Neural cell (in vitro differentiated cells): ENCODE data around the gene SPATA31D3. TPM values are rescaled to one million over a fixed set of nuclear protein-coding genes. Genes with fewer than 3 reads are reported as not detected.
"Not testable (repeated sequence)": the region's sequence is repeated elsewhere in the genome, so short reads cannot be mapped to it uniquely, and the experiment has no call there.

Experiments
- H2AFZ ChIP-seq: fragments of 200-600, 300-800 bp; sonication (generic), shearing (Covaris generic); 2 replicates; pipeline ENCODE4 v1.6.0; 2014; ENCODE audit warnings: low read depth, mild to moderate bottlenecking, antibody characterized with exemption, low read length, moderate library complexity
- H3F3A ChIP-seq: fragments of 200-600 bp; shearing (Covaris generic); 2 replicates; pipeline ENCODE4 v1.6.1; 2016; ENCODE audit warnings: mild to moderate bottlenecking, moderate library complexity, mixed read lengths, antibody characterized with exemption, low read length; ENCODE audit not compliant: insufficient read depth, poor library complexity, severe bottlenecking
- H3K27ac ChIP-seq: fragments of 200-600, 300-800 bp; sonication (generic), shearing (Covaris generic); 2 replicates; pipeline ENCODE4 v1.5.1; 2014; ENCODE audit warnings: mild to moderate bottlenecking, low read length, moderate library complexity
- H3K27me3 ChIP-seq: fragments of 300-800, 200-600 bp; sonication (generic), shearing (Covaris generic); 2 replicates; pipeline ENCODE4 v1.6.0; 2014; ENCODE audit warnings: mild to moderate bottlenecking, low read depth, low read length, moderate library complexity; ENCODE audit not compliant: insufficient read depth
- H3K36me3 ChIP-seq: fragments of 300-800, 200-600 bp; sonication (generic), shearing (Covaris generic); 2 replicates; pipeline ENCODE4 v1.5.1; 2014; ENCODE audit warnings: mild to moderate bottlenecking, antibody characterized with exemption, low read length, moderate library complexity; ENCODE audit not compliant: insufficient read depth
- H3K4me2 ChIP-seq: fragments of 300-800, 200-600 bp; sonication (generic), shearing (Covaris generic); 2 replicates; pipeline ENCODE4 v1.6.0; 2014; ENCODE audit warnings: mild to moderate bottlenecking, low read length
- H3K4me3 ChIP-seq: fragments of 300-800, 200-600 bp; sonication (generic), shearing (Covaris generic); 2 replicates; pipeline ENCODE4 v1.5.1; 2014; ENCODE audit warnings: mild to moderate bottlenecking, low read length, moderate library complexity
- H3K79me2 ChIP-seq: fragments of 200-600 bp; shearing (Covaris generic); replicated peaks from 2 replicates; pipeline ENCODE4 v1.6.0; 2014; ENCODE audit warnings: mild to moderate bottlenecking, low read length, moderate library complexity; ENCODE audit not compliant: insufficient read depth
- H3K9ac ChIP-seq: fragments of 300-800, 200-600 bp; sonication (generic), shearing (Covaris generic); 2 replicates; pipeline ENCODE4 v1.6.1; 2016; ENCODE audit warnings: mild to moderate bottlenecking, low read length, mixed read lengths
- H3K9me2 ChIP-seq: fragments of 200-600 bp; shearing (Covaris generic); 2 replicates; pipeline ENCODE4 v1.6.1; 2016; ENCODE audit warnings: mild to moderate bottlenecking, low read length, mixed read lengths; ENCODE audit not compliant: insufficient read depth
- H3K9me3 ChIP-seq: fragments of 200-600, 300-800 bp; sonication (generic), shearing (Covaris generic); 2 replicates; pipeline ENCODE4 v1.6.1; 2016; ENCODE audit warnings: mild to moderate bottlenecking, mixed run types, low read length, moderate library complexity, mixed read lengths
- H4K20me1 ChIP-seq: fragments of 200-600 bp; shearing (Covaris generic); 2 replicates; pipeline ENCODE4 v1.6.1; 2016; ENCODE audit warnings: mild to moderate bottlenecking, mixed run types; ENCODE audit not compliant: insufficient read depth
- EP300 ChIP-seq: fragments of 450-650 bp; conservative IDR thresholded peaks from 2 replicates; pipeline ENCODE4 v1.6.1; 2014; ENCODE audit warnings: antibody characterized with exemption, mild to moderate bottlenecking, moderate library complexity; ENCODE audit not compliant: poor library complexity, severe bottlenecking
- EZH2 ChIP-seq: fragments of 200-600, 300-800 bp; shearing (Covaris generic), sonication (generic); IDR thresholded peaks from 2 replicates; pipeline ENCODE4 v1.6.1; 2014; ENCODE audit warnings: antibody characterized with exemption, low read length, borderline replicate concordance, mild to moderate bottlenecking; ENCODE audit not compliant: insufficient read depth, poor library complexity, severe bottlenecking
- MXI1 ChIP-seq: fragments of 450-650 bp; conservative IDR thresholded peaks from 2 replicates; pipeline ENCODE4 v1.6.1; 2014; ENCODE audit warnings: antibody characterized with exemption, mild to moderate bottlenecking; ENCODE audit not compliant: poor library complexity, severe bottlenecking
- POLR2AphosphoS5 ChIP-seq: IDR thresholded peaks from 2 replicates; pipeline ENCODE4 v1.6.1; 2012
- RAD21 ChIP-seq: fragments of 450-650 bp; conservative IDR thresholded peaks from 2 replicates; pipeline ENCODE4 v1.6.1; 2014; ENCODE audit warnings: antibody characterized with exemption, mild to moderate bottlenecking, moderate library complexity
- SMC3 ChIP-seq: fragments of 450-650 bp; conservative IDR thresholded peaks from 2 replicates; pipeline ENCODE4 v1.6.1; 2014; ENCODE audit warnings: antibody characterized with exemption, mild to moderate bottlenecking, moderate library complexity; ENCODE audit not compliant: poor library complexity
- TAF1 ChIP-seq: IDR thresholded peaks from 2 replicates; pipeline ENCODE4 v1.6.1; 2012; ENCODE audit warnings: low read depth
- polyA plus RNA-seq: library from polyadenylated mRNA; depleted of rRNA; stranded (reverse); fragments of >200 nt; gene quantifications from 2 replicates; pipeline ENCODE4 v1.2.3, GENCODE V29; 2014
- TF ChIP-seq, protein P1 (sequence below): fragments of 450-650 bp; IDR thresholded peaks from 2 replicates; pipeline ENCODE4 v1.5.1; 2014; ENCODE audit warnings: antibody characterized with exemption, mild to moderate bottlenecking, moderate library complexity; ENCODE audit not compliant: poor library complexity, severe bottlenecking
- TF ChIP-seq, protein P2 (sequence below): IDR thresholded peaks from 2 replicates; pipeline ENCODE4 v1.6.1; 2012; ENCODE audit warnings: borderline replicate concordance

SPATA31D3 gene
- polyA plus RNA-seq, 1 donor from 2014 or later: not detected

- H3K9me2 ChIP-seq, H3K9me3 ChIP-seq, H3F3A ChIP-seq, H3K4me2 ChIP-seq, H4K20me1 ChIP-seq, H3K27me3 ChIP-seq, H3K4me3 ChIP-seq, H3K27ac ChIP-seq, H2AFZ ChIP-seq, H3K36me3 ChIP-seq, H3K9ac ChIP-seq, H3K79me2 ChIP-seq: not testable (repeated sequence)
These were observed 45.2 kb downstream of the SPATA31D3 start, which contains the start of gene SPATA31D1 for GRCh38 chr9:81988472-81988871. TSS of gene SPATA31D1 (plus strand) at chr9:81988772. CDS start at chr9:81988819, 47 bp downstream.

DNA sequence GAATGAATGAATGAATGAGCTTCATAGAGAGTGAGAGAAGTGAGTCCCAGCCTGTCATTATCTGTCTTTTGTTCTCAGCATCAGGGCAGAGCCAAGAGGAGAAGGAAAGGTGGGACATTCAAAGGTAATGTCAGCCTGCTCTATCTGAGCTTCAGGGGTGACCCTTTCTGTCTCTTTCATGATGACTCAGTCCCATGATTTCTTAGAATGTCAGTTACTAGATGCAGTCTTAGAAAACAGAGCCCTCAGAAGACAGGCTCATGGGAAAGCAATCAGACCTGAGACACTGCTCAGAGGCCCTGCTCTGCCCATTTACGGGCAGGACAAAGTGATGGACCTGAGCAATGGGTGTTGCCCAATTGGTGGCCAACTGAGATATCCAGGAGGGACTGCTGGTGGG, 46.4 kb downstream of the SPATA31D3 start:
- Histone ChIP-seq H3F3A (no peaks in the 10 kb centered on the region), H3K9me2 (no peaks in the 10 kb centered on the region), H3K4me2 (no peak overlapping the region), H3K27ac (no peak overlapping the region), H4K20me1 (no peaks in the 10 kb centered on the region), H3K27me3 (no peaks in the 10 kb centered on the region), H3K9me3 (no peaks in the 10 kb centered on the region), H3K9ac (no peak overlapping the region), H3K79me2 (no peaks in the 10 kb centered on the region), H2AFZ (no peak overlapping the region), H3K4me3 (no peak overlapping the region), H3K36me3 (no peaks in the 10 kb centered on the region)
- TF ChIP-seq SMC3 (no peak), POLR2AphosphoS5 (no peak), EP300 (no peak), MXI1 (no peak), TAF1 (no peak), EZH2 (no peak), RAD21 (no peak)
- TF ChIP-seq, protein P1, sequence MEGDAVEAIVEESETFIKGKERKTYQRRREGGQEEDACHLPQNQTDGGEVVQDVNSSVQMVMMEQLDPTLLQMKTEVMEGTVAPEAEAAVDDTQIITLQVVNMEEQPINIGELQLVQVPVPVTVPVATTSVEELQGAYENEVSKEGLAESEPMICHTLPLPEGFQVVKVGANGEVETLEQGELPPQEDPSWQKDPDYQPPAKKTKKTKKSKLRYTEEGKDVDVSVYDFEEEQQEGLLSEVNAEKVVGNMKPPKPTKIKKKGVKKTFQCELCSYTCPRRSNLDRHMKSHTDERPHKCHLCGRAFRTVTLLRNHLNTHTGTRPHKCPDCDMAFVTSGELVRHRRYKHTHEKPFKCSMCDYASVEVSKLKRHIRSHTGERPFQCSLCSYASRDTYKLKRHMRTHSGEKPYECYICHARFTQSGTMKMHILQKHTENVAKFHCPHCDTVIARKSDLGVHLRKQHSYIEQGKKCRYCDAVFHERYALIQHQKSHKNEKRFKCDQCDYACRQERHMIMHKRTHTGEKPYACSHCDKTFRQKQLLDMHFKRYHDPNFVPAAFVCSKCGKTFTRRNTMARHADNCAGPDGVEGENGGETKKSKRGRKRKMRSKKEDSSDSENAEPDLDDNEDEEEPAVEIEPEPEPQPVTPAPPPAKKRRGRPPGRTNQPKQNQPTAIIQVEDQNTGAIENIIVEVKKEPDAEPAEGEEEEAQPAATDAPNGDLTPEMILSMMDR: no peak
- TF ChIP-seq, protein P2, sequence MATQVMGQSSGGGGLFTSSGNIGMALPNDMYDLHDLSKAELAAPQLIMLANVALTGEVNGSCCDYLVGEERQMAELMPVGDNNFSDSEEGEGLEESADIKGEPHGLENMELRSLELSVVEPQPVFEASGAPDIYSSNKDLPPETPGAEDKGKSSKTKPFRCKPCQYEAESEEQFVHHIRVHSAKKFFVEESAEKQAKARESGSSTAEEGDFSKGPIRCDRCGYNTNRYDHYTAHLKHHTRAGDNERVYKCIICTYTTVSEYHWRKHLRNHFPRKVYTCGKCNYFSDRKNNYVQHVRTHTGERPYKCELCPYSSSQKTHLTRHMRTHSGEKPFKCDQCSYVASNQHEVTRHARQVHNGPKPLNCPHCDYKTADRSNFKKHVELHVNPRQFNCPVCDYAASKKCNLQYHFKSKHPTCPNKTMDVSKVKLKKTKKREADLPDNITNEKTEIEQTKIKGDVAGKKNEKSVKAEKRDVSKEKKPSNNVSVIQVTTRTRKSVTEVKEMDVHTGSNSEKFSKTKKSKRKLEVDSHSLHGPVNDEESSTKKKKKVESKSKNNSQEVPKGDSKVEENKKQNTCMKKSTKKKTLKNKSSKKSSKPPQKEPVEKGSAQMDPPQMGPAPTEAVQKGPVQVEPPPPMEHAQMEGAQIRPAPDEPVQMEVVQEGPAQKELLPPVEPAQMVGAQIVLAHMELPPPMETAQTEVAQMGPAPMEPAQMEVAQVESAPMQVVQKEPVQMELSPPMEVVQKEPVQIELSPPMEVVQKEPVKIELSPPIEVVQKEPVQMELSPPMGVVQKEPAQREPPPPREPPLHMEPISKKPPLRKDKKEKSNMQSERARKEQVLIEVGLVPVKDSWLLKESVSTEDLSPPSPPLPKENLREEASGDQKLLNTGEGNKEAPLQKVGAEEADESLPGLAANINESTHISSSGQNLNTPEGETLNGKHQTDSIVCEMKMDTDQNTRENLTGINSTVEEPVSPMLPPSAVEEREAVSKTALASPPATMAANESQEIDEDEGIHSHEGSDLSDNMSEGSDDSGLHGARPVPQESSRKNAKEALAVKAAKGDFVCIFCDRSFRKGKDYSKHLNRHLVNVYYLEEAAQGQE: no peak

GRCh38 chr9:81993656-81994055, 50.4 kb downstream of the SPATA31D3 start:
- no peaks in the 10 kb centered on the region for H3K27me3 ChIP-seq
- no peaks in the 10 kb centered on the region for H3F3A ChIP-seq
- no peak for TF ChIP-seq SMC3
- no peak for TF ChIP-seq EZH2
- TF ChIP-seq, protein P1: no peak
- no peak for TF ChIP-seq EP300
- no peak for TF ChIP-seq TAF1
- TF ChIP-seq, protein P2: no peak
- H3K9me3 ChIP-seq: no peaks in the 10 kb centered on the region
- no peak overlapping the region for H3K27ac ChIP-seq
- H3K36me3 ChIP-seq: no peaks in the 10 kb centered on the region
- H3K79me2 ChIP-seq: no peaks in the 10 kb centered on the region
- H4K20me1 ChIP-seq: no peaks in the 10 kb centered on the region
- H3K9me2 ChIP-seq: no peaks in the 10 kb centered on the region
- H3K4me3 ChIP-seq: no peak overlapping the region
- H2AFZ ChIP-seq: no peak overlapping the region
- no peak overlapping the region for H3K4me2 ChIP-seq
- H3K9ac ChIP-seq: no peak overlapping the region
